HG02623 (cell line): Measurements from ENCODE around the gene MIA.
"Not testable (repeated sequence)": the region's sequence is repeated elsewhere in the genome, so short reads cannot be mapped to it uniquely, and the experiment has no call there.

Experiments
- ATAC-seq: cut with Tn5 transposase; IDR thresholded peaks from one replicate; pipeline ENCODE4 v1.9.1; 2021; ENCODE audit warnings: moderate library complexity; ENCODE audit not compliant: unreplicated experiment

The MIA gene

GRCh38 chr19:40774916-40775631, at the start of gene MIA:
MIA (plus strand) TSS chr19:40775521; CDS start chr19:40775543, 22 bp downstream.
- ATAC-seq = no peak

DNA sequence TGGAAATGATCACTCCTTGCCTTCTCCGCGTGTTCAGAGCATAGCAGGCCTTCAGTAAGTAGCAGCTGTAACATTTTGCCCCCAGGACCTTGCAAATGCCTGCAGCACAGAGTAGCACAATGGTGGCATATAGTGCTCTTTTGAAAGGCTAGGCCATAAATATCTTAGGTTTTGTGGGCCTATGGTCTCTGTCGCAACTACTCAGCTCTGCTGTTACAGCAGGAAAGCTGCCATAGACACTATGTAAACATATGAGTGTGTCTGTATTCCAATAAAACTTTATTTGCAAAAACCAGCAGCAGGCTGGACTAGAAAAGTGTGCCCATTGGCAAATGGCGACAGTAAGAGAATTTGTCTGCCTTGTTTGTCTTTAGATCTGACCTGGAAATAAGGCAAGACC, 49.0 kb upstream of the MIA start:
- no peak for ATAC-seq

- not testable (repeated sequence) for ATAC-seq
Measured at GRCh38 chr19:40730065-40730464, 45.3 kb upstream of the MIA start.

GRCh38 chr19:40732304-40732703, 43.0 kb upstream of the MIA start:
- not testable (repeated sequence) for ATAC-seq

GRCh38 chr19:40733149-40733548, 42.2 kb upstream of the MIA start:
- ATAC-seq = no peak

DNA sequence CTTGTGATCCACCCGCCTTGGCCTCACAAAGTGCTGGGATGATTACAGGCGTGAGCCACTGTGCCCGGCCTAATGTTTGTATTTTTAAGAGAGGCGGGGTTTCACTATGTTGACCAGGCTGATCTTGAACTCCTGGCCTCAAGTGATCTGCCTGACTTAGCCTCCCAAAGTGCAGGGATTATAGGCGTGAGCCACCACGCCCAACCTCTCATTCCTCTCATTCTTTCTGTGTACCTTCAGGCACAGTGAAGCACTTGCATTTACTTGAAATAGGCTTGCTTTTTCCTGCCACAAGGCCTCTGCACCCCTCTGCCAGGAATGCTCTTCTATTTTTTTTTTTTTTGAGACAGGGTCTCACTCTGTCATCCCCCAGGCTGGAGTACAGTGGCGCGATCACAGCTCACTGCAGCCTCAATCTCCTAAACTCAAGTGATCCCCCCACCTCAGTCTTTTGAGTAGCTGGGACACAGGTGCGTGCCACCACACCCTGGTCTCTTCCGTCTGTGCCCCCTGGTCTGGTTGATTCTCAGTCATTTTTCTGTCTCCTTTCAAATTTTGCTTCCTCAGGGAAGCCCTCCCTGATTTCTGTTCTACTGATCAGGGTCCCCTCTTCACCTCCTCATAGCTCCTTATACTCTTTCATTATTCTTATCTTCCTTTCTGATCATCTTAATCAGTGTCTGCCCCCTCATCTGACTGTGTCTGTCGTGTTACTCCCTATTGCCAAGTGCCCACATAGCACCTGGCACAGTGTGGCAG, 40.1 kb upstream of the MIA start:
- ATAC-seq = no peak

DNA sequence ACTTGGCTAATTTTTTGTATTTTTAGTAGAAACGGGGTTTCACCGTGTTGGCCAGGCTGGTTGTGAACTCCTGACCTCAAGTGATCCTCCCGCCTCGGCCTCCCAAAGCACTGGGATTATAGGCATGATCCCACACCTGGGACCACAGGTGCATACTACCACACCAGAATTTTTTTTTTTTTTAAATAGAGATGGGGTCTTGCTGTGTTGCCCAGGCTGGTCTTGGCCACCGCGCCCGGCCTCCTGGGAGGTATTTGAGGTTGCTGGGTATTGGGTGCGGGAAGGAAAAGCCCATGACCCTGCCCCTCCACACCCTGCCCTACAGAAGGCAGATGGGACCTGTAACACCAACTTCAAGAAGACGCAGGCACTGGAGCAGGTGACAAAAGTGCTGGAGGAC, 38.7 kb upstream of the MIA start:
- ATAC-seq = no peak

- ATAC-seq = no peak
Measured at GRCh38 chr19:40737102-40737644, 38.1 kb upstream of the MIA start.

DNA sequence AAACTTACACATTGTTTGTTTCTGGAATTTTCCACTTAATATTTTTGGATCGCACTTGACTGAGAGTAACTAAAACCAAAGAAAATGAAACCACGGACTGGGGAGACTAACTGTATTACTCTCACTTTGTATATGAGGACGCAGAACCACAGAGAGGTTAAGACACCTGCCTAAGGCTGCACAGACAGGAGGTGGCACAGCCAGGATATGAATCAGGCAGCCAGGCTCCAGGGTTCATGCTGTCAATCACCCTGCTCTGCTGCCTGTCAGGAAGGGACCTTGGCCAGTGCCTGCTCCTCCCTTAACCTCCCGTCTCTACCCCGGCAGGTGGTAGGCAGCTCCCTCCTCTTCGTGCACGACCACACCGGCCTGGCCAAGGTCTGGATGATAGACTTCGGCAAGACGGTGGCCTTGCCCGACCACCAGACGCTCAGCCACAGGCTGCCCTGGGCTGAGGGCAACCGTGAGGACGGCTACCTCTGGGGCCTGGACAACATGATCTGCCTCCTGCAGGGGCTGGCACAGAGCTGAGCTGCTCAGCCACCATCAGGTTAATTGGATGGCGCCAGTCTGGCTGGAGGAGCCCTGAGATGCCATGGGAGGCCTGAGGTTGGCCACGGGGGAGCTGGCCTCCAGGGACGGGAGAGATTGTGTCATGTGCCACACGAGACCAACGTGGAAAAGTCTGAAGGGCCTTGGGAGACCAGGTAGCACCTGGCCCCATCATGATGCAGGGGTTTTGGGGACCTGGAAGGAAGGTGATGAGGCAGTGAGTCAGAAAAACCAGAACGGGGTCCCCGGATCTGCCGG, 36.1 kb upstream of the MIA start:
- no peak for ATAC-seq

DNA sequence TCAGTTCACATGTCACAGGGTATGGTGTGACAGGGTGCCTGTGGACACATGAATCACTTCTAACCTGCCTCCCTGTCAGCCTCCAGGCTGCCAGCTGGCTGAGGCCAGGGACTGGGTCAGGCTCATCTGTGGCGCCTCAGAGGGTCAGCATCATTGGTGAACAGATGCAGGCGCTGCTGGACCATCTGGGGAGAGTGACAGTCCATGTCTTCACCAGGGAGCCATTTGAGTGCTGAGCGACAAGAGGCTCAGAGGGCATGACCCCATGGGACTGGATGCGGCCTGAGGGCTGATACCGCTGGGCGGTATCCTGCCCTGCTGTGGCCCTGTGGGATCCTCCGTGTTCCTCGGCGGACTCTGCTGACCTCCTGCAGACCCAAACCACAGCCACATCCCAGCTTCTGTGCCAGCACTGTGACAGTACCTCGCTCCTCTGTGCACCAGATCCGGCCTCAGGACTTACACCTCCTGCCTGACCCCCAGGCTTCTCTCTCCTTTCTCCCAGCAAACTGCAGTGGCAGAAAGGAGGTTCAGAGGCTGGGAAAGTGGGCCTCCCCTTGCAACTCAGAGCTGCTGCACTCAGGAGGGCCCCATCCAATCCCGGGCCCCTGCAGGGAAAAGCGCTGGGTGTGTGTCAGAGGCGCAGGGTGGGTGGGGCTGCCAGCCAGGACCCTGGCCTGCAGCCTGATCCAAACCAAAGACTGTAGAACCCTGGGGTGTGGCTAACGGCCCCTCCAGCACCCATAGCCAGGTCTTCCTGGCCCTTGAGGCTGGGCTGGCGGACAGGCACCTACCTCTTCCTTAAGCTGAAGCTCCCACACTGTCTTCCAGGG, 35.2 kb upstream of the MIA start:
- no peak for ATAC-seq

DNA sequence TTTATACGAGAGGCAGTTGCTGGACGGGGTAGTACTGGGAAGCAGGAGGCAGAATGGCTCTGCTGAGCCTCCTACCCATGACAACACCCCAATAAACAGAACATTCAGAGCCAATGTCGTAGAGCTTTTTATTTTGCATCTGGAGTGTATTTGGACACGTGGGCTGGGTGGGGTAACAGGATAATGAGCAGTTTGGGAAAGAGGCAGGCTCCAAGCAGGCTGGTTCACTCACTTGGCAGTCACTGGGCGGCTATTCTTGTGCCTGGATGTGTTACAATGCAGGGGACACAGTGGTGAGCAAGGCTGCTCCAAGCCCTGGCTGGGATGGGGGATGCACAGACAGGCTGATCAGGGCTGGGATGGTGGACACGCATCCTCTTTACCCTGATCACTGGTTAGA, 34.6 kb upstream of the MIA start:
- no peak for ATAC-seq

- no peak for ATAC-seq
Measured at GRCh38 chr19:40741527-40742390, 33.6 kb upstream of the MIA start.

DNA sequence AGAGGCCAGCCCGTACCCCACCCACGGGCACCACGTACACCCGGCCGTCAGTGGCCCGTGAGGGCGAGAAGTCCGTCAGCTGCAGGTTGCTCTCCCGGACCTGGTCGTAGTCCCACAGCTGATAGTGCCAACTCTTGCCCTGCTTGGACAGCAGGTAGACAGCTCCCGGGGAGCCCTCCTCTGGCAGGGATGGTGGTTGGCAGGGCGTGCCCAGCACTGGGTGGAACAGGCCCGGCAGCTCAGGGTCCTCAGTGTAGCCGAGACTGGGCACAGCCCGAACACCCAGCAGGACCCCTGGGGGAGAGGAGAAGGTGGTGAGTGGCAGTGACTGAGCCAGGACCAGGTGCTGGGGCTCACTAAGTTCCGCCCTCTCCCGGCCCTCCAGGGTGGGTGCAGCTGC, 32.8 kb upstream of the MIA start:
- ATAC-seq = no peak

DNA sequence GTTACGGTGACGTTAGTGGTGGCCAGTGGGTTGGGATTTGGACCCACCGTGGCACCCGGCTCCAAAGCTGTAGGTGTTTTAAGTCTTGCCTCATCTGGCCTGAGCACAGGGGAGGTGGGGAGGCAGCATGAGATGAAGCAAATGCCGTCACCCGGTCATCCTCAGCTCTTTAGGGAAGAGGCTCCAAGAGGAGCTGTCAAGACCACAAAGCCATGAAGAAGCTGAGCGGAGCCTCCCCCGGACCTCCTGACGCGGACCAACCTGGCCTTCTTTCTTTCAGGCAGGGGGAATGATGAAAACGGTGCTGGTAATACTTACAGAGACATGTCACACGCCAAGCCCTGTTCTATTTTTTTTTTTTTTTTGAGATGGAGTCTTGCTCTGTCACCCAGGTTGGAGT, 32.4 kb upstream of the MIA start:
- ATAC-seq = no peak

GRCh38 chr19:40743926-40744325, 31.4 kb upstream of the MIA start:
- ATAC-seq = no peak

DNA sequence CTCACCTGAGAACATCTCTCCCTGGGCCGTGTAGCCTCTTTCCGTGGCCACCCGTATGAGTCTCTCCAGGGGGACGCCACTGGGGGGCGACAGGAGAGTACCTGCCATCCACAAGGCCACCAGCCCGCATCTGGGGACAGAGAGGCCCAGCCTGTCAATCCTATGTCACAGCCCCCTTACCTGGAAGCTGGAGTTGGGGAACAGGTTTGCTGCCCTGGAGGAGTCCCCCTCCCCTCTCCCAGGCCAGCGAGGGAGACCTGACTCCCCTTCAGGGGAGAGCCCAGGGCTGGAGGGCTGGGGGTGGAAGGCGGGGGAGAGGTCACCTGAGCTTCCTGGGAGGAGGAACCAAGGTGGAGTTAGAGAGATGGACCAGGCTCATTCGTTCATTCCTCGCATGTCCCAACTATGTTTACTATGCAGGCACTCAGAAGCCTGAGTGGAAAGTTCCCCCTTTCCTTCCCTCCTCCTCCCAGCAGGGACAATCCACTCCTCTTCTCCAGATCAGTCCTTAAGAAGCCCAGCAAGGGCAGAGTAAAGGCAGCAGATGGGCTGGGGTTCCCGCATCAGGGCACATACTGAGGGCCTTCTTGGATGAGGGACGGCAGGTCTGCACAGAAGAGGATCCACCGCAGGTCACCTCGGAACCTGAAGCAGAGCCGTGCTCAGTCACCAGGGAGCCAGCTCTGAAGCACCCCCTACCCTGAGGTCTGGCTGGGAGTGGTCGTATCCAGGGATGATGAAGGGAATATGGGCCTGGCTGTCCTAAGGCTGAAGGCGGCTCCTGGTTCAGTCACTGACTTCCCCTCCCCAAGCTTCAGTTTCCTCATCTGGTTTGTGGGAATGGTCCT, 30.5 kb upstream of the MIA start:
- ATAC-seq = no peak

DNA sequence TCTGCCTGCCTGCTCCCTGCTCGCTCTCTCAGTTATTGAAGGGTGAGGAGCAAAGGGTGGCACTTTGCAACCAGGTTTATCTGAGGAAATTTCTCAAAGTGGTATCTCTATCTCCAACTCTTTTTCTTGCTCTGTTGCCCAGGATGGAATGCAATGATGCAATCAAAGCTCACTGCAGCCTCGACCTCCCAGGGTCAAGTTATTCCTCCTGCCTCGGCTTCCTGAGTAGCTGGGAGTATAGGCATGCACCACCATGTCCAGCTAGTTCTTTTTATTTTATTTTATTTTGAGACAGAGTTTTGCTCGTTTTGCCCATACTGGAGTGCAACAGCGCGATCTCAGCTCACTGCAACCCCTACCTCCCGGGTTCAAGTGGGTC, 29.9 kb upstream of the MIA start:
- no peak for ATAC-seq

- no peak for ATAC-seq
Measured at GRCh38 chr19:40747536-40747935, 27.8 kb upstream of the MIA start.
